ENCODE data around the gene STARD3.

The STARD3 gene

GRCh38 chr17:39675390-39676082 is 38.6 kb downstream of the STARD3 start:
- Histone ChIP-seq H3K4me3 (ENCODE audit: severe bottlenecking) (no peak overlapping the region), H3K27ac (ENCODE audit: poor library complexity, severe bottlenecking) (no peak overlapping the region), H3K9me3 (ENCODE audit: severe bottlenecking) (no peaks in the 10 kb centered on the region), H3K27me3 (ENCODE audit: insufficient read depth, poor library complexity, severe bottlenecking) (no peaks in the 10 kb centered on the region), H3K36me3 (ENCODE audit: low read depth) (no peaks in the 10 kb centered on the region), H3K4me1 (ENCODE audit: insufficient read depth, poor library complexity, severe bottlenecking) (no peaks in the 10 kb centered on the region)
- TF ChIP-seq CTCF (IDR thresholded peaks at IDR 0.05; ENCODE audit: poor library complexity, severe bottlenecking) = no peak
- DNase-seq (ENCODE audit: low spot score) (no peak), ATAC-seq (ENCODE audit: low read depth) (no peak)

GRCh38 chr17:39676198-39676819 is 39.4 kb downstream of the STARD3 start:
- no peaks in the 10 kb centered on the region for H3K36me3 ChIP-seq (ENCODE audit: low read depth)
- no peak for TF ChIP-seq CTCF (IDR thresholded peaks at IDR 0.05; ENCODE audit: poor library complexity, severe bottlenecking)
- no peaks in the 10 kb centered on the region for H3K4me1 ChIP-seq (ENCODE audit: insufficient read depth, poor library complexity, severe bottlenecking)
- H3K27me3 ChIP-seq (ENCODE audit: insufficient read depth, poor library complexity, severe bottlenecking) = no peaks in the 10 kb centered on the region
- ATAC-seq (ENCODE audit: low read depth) (no peak), DNase-seq (ENCODE audit: low spot score) (no peak)
- no peak overlapping the region for H3K4me3 ChIP-seq (ENCODE audit: severe bottlenecking)
- H3K9me3 ChIP-seq (ENCODE audit: severe bottlenecking) = no peaks in the 10 kb centered on the region
- no peak overlapping the region for H3K27ac ChIP-seq (ENCODE audit: poor library complexity, severe bottlenecking)

GRCh38 chr17:39677072-39677471 is 40.1 kb downstream of the STARD3 start:
- Histone ChIP-seq H3K9me3 (ENCODE audit: severe bottlenecking) (no peaks in the 10 kb centered on the region), H3K27ac (ENCODE audit: poor library complexity, severe bottlenecking) (no peak overlapping the region), H3K27me3 (ENCODE audit: insufficient read depth, poor library complexity, severe bottlenecking) (no peaks in the 10 kb centered on the region), H3K4me3 (ENCODE audit: severe bottlenecking) (no peak overlapping the region), H3K4me1 (ENCODE audit: insufficient read depth, poor library complexity, severe bottlenecking) (no peaks in the 10 kb centered on the region), H3K36me3 (ENCODE audit: low read depth) (no peaks in the 10 kb centered on the region)
- TF ChIP-seq CTCF (IDR thresholded peaks at IDR 0.05; ENCODE audit: poor library complexity, severe bottlenecking) = no peak
- DNase-seq (ENCODE audit: low spot score) = no peak
- no peak for ATAC-seq (ENCODE audit: low read depth)

GRCh38 chr17:39677542-39678339 is 40.8 kb downstream of the STARD3 start:
- H3K9me3 ChIP-seq (ENCODE audit: severe bottlenecking) = no peaks in the 10 kb centered on the region
- no peaks in the 10 kb centered on the region for H3K27me3 ChIP-seq (ENCODE audit: insufficient read depth, poor library complexity, severe bottlenecking)
- ATAC-seq (ENCODE audit: low read depth) = no peak

More at GRCh38 chr17:39677542-39678339, 40.8 kb downstream of the STARD3 start:
- Histone ChIP-seq H3K27ac (ENCODE audit: poor library complexity, severe bottlenecking) (no peak overlapping the region), H3K36me3 (ENCODE audit: low read depth) (no peaks in the 10 kb centered on the region), H3K4me1 (ENCODE audit: insufficient read depth, poor library complexity, severe bottlenecking) (no peaks in the 10 kb centered on the region), H3K4me3 (ENCODE audit: severe bottlenecking) (no peak overlapping the region)
- TF ChIP-seq CTCF (IDR thresholded peaks at IDR 0.05; ENCODE audit: poor library complexity, severe bottlenecking) = no peak
- DNase-seq (ENCODE audit: low spot score) = no peak

All from RWPE2 (cell line).